ENCODE results near the gene INPP5A.

INPP5A gene

DNA sequence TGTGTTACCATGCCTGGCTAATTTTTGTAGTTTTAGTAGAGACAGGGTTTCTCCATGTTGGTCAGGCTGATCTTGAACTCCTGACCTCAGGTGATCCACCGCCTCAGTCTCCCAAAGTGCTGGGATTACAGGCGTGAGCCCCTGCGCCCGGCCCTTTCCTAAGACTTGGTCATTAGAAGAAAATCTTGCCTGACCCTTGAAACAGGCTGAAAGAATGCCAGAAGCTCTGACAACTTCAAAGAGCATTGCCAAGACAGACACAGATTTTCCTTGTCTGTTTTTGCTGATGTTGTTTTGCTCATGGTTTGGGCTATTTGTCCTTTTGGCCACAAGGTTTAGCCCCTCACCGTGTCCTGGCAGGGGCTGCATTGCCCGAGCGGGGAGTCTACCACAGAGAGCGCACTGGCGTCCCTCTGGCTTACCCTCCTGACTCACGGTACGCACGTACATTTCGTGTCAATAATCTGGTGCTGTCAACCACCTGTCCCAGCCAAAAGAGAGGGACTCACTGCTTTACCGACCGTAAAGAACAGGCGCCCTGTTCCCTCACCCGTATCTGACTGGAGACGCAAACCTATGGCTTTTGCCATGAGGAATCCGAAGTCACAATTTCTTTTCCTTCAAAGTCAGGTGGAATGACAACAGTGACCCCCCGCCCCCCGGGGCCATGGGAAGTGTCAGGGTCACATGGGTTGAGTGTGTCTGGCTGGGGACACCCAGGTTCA lies 10.1 kb upstream of the INPP5A start:
- Histone ChIP-seq H3K9me3 (ENCODE audit: control insufficient read depth, low read length) (no peaks in the 10 kb centered on the region), H3K27me3 (replicated peaks; ENCODE audit: control insufficient read depth, insufficient read depth, low read length, poor library complexity, severe bottlenecking) (no peaks in the 10 kb centered on the region), H3K36me3 (ENCODE audit: control insufficient read depth, insufficient read depth, low read length) (no peaks in the 10 kb centered on the region), H3K27ac (ENCODE audit: insufficient read depth, low read length, poor library complexity, severe bottlenecking) (no peak overlapping the region), H3K4me3 (ENCODE audit: insufficient read depth, low read depth, low read length, poor library complexity, severe bottlenecking) (no peak overlapping the region), H3K4me1 (ENCODE audit: control insufficient read depth, insufficient read depth, low read length, poor library complexity, severe bottlenecking) (no peaks in the 10 kb centered on the region)
- no peak for DNase-seq

GRCh38 chr10:132528064-132528691 lies 9.4 kb upstream of the INPP5A start:
- no peaks in the 10 kb centered on the region for H3K27me3 ChIP-seq (replicated peaks; ENCODE audit: control insufficient read depth, insufficient read depth, low read length, poor library complexity, severe bottlenecking)
- H3K36me3 ChIP-seq (ENCODE audit: control insufficient read depth, insufficient read depth, low read length), result no peaks in the 10 kb centered on the region
- DNase-seq, result no peak
- H3K4me1 ChIP-seq (ENCODE audit: control insufficient read depth, insufficient read depth, low read length, poor library complexity, severe bottlenecking), result no peaks in the 10 kb centered on the region
- H3K9me3 ChIP-seq (ENCODE audit: control insufficient read depth, low read length), result no peaks in the 10 kb centered on the region
- H3K4me3 ChIP-seq (ENCODE audit: insufficient read depth, low read depth, low read length, poor library complexity, severe bottlenecking), result no peak overlapping the region
- H3K27ac ChIP-seq (ENCODE audit: insufficient read depth, low read length, poor library complexity, severe bottlenecking), result no peak overlapping the region

DNA sequence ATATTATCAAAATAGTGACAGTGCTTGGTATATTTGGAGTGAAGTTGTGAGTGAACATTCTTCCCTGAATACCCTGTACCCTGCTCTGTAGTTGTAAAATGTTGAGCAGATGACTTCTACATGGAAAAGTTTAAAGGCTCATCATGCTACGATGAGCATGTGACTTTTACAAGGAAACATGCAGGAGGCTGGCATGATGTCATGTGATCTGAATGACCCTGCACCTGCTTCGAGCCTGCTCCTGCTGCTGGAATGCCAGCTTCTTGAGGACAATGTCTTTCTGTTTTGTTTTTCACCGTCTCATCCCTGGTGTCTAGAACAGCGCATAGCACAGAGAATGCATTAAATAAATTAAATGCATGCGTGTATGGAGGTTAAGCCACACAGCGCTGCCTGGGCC lies 5.4 kb upstream of the INPP5A start:
- Histone ChIP-seq H3K27ac (ENCODE audit: insufficient read depth, low read length, poor library complexity, severe bottlenecking) (no peak overlapping the region), H3K9me3 (ENCODE audit: control insufficient read depth, low read length) (no peaks in the 10 kb centered on the region), H3K27me3 (replicated peaks; ENCODE audit: control insufficient read depth, insufficient read depth, low read length, poor library complexity, severe bottlenecking) (no peaks in the 10 kb centered on the region), H3K4me1 (ENCODE audit: control insufficient read depth, insufficient read depth, low read length, poor library complexity, severe bottlenecking) (peaks cover 5% of the 10 kb centered on the region), H3K4me3 (ENCODE audit: insufficient read depth, low read depth, low read length, poor library complexity, severe bottlenecking) (no peak overlapping the region), H3K36me3 (ENCODE audit: control insufficient read depth, insufficient read depth, low read length) (no peaks in the 10 kb centered on the region)
- DNase-seq, result no peak

- Histone ChIP-seq H3K27me3 (replicated peaks; ENCODE audit: control insufficient read depth, insufficient read depth, low read length, poor library complexity, severe bottlenecking) (no peaks in the 10 kb centered on the region), H3K4me3 (ENCODE audit: insufficient read depth, low read depth, low read length, poor library complexity, severe bottlenecking) (no peak overlapping the region), H3K9me3 (ENCODE audit: control insufficient read depth, low read length) (no peaks in the 10 kb centered on the region), H3K4me1 (ENCODE audit: control insufficient read depth, insufficient read depth, low read length, poor library complexity, severe bottlenecking) (peaks cover 5% of the 10 kb centered on the region), H3K36me3 (ENCODE audit: control insufficient read depth, insufficient read depth, low read length) (no peaks in the 10 kb centered on the region), H3K27ac (ENCODE audit: insufficient read depth, low read length, poor library complexity, severe bottlenecking) (no peak overlapping the region)
- DNase-seq, result no peak
Measured at GRCh38 chr10:132532749-132533560, 4.6 kb upstream of the INPP5A start.

- Histone ChIP-seq H3K36me3 (ENCODE audit: control insufficient read depth, insufficient read depth, low read length) (no peaks in the 10 kb centered on the region), H3K27ac (ENCODE audit: insufficient read depth, low read length, poor library complexity, severe bottlenecking) (no peak overlapping the region), H3K9me3 (ENCODE audit: control insufficient read depth, low read length) (no peaks in the 10 kb centered on the region), H3K4me3 (ENCODE audit: insufficient read depth, low read depth, low read length, poor library complexity, severe bottlenecking) (no peak overlapping the region), H3K27me3 (replicated peaks; ENCODE audit: control insufficient read depth, insufficient read depth, low read length, poor library complexity, severe bottlenecking) (no peaks in the 10 kb centered on the region), H3K4me1 (ENCODE audit: control insufficient read depth, insufficient read depth, low read length, poor library complexity, severe bottlenecking) (peaks cover 11% of the 10 kb centered on the region)
- DNase-seq, result no peak
Measured at GRCh38 chr10:132533571-132534260, 3.9 kb upstream of the INPP5A start.

DNA sequence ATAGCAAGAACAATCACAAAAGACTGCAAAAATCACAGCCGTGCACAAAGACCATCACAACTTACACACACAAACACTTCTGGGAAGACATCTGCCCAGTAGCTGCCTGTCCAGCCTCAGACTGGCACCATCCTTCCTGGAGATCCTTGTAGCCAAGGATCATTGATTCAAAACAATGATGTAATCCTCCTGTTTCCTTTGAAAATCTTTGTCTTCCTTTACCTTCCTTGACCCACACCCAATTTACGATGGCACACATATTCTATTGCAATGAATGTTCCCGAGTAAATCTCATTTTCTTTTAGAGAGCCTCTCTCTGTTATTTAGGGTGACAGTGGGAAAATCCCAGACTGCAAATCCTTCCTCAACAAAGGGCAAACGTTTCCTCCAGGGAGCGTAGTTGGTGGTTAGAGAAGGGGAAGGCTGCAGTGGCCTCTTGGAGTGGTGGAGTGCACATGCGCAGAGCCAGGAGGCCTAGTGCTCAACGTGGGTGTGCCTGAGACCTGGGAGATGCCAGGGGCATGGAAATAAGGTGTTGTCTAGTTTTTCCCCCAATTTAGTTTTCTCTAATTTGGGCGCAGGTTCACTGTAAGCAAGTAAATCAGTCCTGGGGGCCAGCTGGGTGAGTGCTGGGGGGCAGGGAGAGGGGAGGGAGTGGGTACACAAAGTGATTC lies 3.1 kb upstream of the INPP5A start:
- no peak for DNase-seq
- no peak overlapping the region for H3K4me3 ChIP-seq (ENCODE audit: insufficient read depth, low read depth, low read length, poor library complexity, severe bottlenecking)
- no peaks in the 10 kb centered on the region for H3K9me3 ChIP-seq (ENCODE audit: control insufficient read depth, low read length)
- H3K27ac ChIP-seq (ENCODE audit: insufficient read depth, low read length, poor library complexity, severe bottlenecking), result no peak overlapping the region
- H3K36me3 ChIP-seq (ENCODE audit: control insufficient read depth, insufficient read depth, low read length), result no peaks in the 10 kb centered on the region
- peaks cover 19% of the 10 kb centered on the region for H3K4me1 ChIP-seq (ENCODE audit: control insufficient read depth, insufficient read depth, low read length, poor library complexity, severe bottlenecking)
- H3K27me3 ChIP-seq (replicated peaks; ENCODE audit: control insufficient read depth, insufficient read depth, low read length, poor library complexity, severe bottlenecking), result no peaks in the 10 kb centered on the region

DNA sequence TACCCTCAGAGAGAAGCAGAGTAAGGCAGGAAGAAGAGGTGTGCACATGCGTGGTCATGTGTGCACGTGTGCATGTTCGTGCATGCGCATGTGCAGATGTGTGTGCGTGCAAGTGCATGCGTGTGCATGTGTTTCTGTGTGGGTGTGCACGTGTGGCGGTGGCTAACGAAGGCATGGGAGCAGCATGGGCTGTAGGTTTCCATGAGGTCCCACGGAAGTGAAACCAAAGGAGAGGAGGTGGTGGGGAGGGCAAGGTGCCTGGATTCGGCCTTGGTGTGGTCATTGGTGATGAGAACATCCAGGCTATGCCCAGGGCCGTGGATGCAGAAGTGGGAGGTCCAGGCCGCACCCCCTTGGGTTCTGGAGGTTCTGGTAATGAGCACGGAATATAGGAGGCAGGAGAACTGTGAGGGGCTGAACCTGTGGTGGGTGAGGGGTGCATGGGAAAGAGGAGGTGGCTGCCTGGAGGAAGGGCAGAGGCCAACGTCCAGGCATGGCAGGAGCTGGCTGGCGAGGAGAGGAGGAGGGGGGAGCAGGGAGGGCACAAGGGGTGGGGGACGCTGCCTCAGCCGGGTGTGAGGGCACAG lies 2.4 kb upstream of the INPP5A start:
- peaks cover 23% of the 10 kb centered on the region for H3K4me1 ChIP-seq (ENCODE audit: control insufficient read depth, insufficient read depth, low read length, poor library complexity, severe bottlenecking)
- no peaks in the 10 kb centered on the region for H3K9me3 ChIP-seq (ENCODE audit: control insufficient read depth, low read length)
- no peak for DNase-seq
- no peak overlapping the region for H3K27ac ChIP-seq (ENCODE audit: insufficient read depth, low read length, poor library complexity, severe bottlenecking)
- no peaks in the 10 kb centered on the region for H3K27me3 ChIP-seq (replicated peaks; ENCODE audit: control insufficient read depth, insufficient read depth, low read length, poor library complexity, severe bottlenecking)
- no peak overlapping the region for H3K4me3 ChIP-seq (ENCODE audit: insufficient read depth, low read depth, low read length, poor library complexity, severe bottlenecking)
- no peaks in the 10 kb centered on the region for H3K36me3 ChIP-seq (ENCODE audit: control insufficient read depth, insufficient read depth, low read length)

GRCh38 chr10:132536241-132536876 lies 1.2 kb upstream of the INPP5A start:
- H3K4me3 ChIP-seq (ENCODE audit: insufficient read depth, low read depth, low read length, poor library complexity, severe bottlenecking), result peak overlapping the region; percentile 66
- H3K27ac ChIP-seq (ENCODE audit: insufficient read depth, low read length, poor library complexity, severe bottlenecking), result peak overlapping the region; percentile 68

More at GRCh38 chr10:132536241-132536876, 1.2 kb upstream of the INPP5A start:
- Histone ChIP-seq H3K36me3 (ENCODE audit: control insufficient read depth, insufficient read depth, low read length) (no peaks in the 10 kb centered on the region), H3K4me1 (ENCODE audit: control insufficient read depth, insufficient read depth, low read length, poor library complexity, severe bottlenecking) (peaks cover 34% of the 10 kb centered on the region), H3K27me3 (replicated peaks; ENCODE audit: control insufficient read depth, insufficient read depth, low read length, poor library complexity, severe bottlenecking) (no peaks in the 10 kb centered on the region), H3K9me3 (ENCODE audit: control insufficient read depth, low read length) (no peaks in the 10 kb centered on the region)
- no peak for DNase-seq
